ENCODE results near the gene SLC24A4.

DNA sequence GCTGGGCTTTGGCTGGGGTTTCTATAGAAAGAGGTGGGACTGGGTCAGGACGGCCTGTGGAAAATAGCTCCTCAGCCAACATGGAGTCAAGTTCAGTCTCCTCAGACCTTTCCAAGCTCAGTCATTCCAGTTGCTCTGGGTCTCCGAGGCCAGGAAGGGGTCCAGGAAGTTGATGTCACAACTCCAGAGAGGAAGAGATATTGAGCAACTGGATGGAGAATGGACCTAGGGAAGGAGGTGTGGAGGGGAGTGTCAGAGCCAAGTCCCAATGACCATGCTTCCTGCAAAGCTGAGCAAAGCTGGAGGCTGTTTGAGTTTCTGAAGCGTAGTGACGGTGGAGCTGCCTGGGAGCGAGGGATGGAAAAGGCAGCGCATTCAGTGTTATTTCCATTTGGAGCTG, 86.1 kb downstream of the SLC24A4 start:
- TF ChIP-seq EP300 (IDR thresholded peaks at IDR 0.05) (no peak), POLR2A (IDR thresholded peaks at IDR 0.05) (no peak)
- TF ChIP-seq, protein P1, sequence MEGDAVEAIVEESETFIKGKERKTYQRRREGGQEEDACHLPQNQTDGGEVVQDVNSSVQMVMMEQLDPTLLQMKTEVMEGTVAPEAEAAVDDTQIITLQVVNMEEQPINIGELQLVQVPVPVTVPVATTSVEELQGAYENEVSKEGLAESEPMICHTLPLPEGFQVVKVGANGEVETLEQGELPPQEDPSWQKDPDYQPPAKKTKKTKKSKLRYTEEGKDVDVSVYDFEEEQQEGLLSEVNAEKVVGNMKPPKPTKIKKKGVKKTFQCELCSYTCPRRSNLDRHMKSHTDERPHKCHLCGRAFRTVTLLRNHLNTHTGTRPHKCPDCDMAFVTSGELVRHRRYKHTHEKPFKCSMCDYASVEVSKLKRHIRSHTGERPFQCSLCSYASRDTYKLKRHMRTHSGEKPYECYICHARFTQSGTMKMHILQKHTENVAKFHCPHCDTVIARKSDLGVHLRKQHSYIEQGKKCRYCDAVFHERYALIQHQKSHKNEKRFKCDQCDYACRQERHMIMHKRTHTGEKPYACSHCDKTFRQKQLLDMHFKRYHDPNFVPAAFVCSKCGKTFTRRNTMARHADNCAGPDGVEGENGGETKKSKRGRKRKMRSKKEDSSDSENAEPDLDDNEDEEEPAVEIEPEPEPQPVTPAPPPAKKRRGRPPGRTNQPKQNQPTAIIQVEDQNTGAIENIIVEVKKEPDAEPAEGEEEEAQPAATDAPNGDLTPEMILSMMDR (IDR thresholded peaks at IDR 0.05) = no peak
